CD4-positive, alpha-beta T cell treated with Interleukin-2 at 100 ng/mL for 4 hours (primary cell): ENCODE measurements around the gene KRT74.
"Not testable (repeated sequence)": the region's sequence is repeated elsewhere in the genome, so short reads cannot be mapped to it uniquely, and the experiment has no call there.

Experiments
- DNase-seq: peaks from one replicate; pipeline ENCODE4 v3.0.0-alpha.2; 2020; ENCODE audit warnings: low spot score

The KRT74 gene

DNA sequence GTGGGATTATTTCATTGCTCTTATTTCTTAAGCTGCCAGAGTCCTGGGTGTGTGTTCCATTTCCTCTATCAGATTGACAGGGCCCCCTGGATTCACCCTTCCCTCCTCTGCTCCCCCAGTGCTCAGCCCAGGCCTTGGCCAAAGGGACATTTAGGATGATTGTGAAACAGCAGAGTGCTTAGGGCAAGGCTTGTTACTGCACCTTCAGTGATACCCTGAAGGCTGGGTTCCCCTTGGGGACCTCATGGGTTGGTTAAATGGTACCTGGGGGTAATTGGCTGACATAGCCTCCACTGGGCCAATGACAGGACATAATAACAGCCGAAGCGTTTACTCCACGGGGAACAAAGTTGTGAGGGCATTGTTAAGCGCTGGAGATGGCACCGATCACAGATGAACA, 28.9 kb upstream of the KRT74 start:
- no peak for DNase-seq

DNA sequence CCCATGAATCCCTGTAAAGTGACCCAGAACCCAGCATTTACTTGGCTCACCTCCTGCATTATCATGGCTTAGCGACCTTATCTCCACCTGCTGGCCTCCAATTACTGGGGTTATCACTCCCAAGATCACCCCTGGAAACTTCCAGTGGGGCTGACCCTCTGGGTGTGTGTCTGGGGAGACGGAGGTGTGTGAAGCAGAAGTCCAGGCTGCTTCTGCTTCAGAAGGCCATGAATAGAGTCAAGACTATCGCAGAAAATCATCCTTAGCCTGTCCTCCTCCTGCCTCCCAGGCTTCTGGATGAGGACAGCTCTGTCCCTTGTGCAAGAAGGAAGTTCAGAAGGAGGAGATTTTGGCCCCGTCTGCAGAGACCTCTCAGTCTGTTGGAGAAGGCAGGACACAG, 28.0 kb upstream of the KRT74 start:
- no peak for DNase-seq

GRCh38 chr12:52600941-52601481, 27.4 kb upstream of the KRT74 start, which contains the start of gene KRT72:
KRT72 (minus strand) TSS chr12:52601463; CDS start chr12:52601452, 11 bp downstream.
- DNase-seq = no peak

- no peak for DNase-seq
Observed at GRCh38 chr12:52600475-52600874, 26.8 kb upstream of the KRT74 start.

- no peak for DNase-seq
Observed at GRCh38 chr12:52600071-52600470, 26.4 kb upstream of the KRT74 start.

DNA sequence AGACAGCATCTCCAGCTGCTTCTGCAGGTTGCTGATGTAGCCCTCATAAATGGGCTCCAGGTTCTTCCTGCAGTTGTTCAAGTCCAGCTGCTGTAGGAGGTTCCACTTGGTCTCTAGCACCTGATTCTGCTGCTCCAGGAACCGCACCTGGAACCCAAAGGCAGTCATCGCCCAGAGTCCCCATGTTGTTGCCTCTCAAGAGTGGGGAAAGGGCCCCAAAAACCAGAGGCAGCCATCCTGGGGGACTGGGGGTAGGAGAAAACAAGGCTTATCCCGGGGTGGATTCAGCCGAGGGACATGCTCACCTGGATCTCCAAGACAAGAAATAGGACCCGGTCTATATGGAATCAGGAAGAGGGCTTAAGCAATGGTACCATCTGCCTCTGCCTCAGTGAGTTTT, 25.3 kb upstream of the KRT74 start:
- no peak for DNase-seq

DNA sequence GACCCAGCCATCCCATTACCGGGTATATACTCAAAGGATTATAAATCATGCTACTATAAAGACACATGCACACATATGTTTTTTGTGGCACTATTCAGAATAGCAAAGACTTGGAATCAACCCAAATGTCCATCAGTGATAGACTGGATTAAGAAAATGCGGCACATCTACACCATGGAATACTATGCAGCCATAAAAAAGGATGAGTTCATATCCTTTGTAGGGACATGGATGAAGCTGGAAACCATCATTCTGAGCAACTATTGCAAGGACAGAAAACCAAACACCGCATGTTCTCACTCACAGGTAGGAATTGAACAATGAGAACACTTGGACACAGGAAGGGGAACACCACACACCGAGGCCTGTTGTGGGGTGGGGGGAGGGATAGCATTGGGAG, 20.6 kb upstream of the KRT74 start:
- DNase-seq = not testable (repeated sequence)

DNA sequence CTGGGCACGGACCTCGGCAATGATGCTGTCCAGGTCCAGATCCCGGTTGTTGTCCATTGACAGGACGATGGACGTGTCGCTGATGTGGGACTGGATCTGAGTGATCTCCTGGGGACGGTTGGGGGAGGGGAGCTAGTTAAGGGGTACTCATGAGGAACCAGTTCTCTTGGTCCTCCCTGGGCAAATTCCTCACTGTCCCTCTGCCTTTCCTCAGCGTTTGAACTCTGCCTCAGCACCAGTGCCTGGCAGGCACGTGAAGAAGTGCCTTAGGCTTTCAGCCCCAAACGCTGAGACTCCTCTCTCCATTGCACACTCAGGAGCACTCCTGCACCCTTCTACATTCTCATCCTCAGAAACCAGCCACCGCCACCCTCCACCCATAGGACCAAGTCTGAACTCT, 17.9 kb upstream of the KRT74 start:
- DNase-seq = no peak

- DNase-seq = no peak
Observed at GRCh38 chr12:52590021-52590420, 16.4 kb upstream of the KRT74 start.

- DNase-seq = no peak
Observed at GRCh38 chr12:52587563-52587962, 13.9 kb upstream of the KRT74 start.

- peak; percentile 13 for DNase-seq
Observed at GRCh38 chr12:52585946-52586345, 12.3 kb upstream of the KRT74 start.

DNA sequence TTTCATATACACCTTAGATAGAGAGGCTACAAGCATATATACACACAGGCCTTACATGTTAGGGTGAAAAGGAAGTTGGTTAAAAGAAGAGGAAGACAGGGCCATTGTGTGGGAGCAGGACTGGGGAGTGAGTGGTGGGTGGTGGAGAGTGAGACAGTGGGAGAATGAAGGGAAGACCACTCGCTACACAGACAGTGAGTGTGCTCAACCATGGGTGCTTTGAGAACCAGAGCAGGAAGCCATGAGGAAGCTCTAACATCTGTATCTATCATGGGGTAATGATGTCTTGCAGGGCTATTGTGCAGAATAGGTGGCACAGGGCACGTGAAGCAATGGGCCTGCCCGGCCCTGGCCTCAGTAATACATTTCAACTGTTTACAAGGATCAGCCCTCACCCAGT, 11.4 kb upstream of the KRT74 start:
- DNase-seq = no peak

GRCh38 chr12:52584156-52584682, 10.6 kb upstream of the KRT74 start:
- no peak for DNase-seq

DNA sequence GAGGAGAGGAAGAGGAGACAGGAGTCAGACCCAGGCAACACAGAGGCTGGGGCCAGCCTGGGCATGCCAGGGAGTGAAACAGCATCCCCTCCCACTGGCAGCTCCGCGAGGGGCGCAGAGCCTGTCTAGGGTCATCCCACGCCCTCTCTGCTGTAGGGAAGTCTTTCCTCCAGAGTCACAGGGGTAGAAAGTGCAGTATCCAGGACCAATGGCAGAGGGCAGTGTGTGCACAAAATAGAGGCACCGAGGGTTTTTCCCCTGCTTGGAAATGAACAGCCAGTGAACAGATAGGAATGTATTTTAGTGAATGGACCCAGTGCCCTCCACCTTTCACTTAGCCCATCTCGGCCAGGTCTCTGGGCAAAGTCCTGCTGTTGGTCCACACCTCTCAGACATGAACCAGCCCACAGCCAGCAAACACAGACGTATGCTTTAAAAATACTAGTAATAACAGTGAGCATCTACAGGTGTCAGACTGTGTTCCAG, 9.4 kb upstream of the KRT74 start:
- DNase-seq = peak; percentile 65

DNA sequence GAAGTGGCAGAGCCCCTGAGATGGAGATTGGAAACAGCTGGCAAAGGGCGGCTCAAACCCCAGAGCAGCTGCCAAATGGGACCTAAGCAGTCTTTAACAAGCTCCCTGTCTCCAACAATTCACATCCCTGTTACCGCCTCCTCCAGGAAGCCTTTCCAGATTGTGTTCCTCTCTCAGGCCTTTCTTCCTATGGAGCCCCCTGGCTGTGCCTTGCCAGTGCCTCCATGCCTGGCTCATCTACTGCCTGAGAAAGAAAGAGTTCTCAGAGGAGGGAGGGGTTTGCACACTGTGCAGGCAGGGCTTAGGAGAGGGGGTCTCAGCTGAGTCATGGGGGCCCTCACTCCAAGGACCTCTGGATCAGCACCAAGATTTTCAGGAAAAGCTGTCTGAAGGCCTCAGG, 8.8 kb upstream of the KRT74 start:
- no peak for DNase-seq

GRCh38 chr12:52581481-52581880, 7.8 kb upstream of the KRT74 start:
- DNase-seq = no peak

DNA sequence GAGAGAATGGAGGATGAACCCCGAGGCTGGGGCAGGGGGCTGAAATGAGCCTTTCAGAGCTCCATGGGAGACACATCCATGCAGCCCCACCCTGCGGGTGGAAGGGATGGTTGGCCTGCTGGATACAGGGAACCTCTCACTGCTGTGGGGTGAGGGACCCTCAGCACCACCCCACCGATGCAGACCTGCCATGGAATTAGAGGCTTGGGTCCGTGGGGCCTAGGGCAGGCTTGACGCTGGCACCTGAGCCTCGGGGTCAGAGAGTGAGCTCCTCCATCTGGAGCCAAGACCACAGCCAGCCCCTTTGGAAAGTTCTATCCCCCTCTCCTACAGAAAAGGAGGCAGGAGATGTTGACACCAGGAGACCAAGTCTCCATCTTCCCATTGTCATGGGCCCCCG, 7.4 kb upstream of the KRT74 start:
- DNase-seq = no peak

DNA sequence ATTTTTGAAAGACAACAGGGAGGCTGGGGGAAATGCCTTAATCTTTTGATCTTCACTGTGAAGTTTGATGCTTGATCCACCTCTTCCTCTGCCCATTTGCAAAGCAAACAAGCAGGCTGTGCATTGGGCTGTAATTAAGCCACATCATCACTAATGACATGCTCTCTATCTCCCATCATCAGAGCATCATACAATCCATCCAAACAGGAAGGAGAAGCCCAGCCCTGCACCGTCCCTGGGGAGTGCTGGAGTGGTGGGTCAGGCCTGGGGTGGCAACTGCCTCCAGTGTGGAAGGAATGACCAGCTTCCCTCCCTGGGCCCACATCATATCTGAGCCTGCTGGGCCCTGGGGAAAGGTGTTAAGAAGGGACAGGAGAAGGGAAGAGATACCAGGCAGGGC, 6.9 kb upstream of the KRT74 start:
- no peak for DNase-seq

GRCh38 chr12:52579468-52580465, 6.1 kb upstream of the KRT74 start:
- DNase-seq = no peak

DNA sequence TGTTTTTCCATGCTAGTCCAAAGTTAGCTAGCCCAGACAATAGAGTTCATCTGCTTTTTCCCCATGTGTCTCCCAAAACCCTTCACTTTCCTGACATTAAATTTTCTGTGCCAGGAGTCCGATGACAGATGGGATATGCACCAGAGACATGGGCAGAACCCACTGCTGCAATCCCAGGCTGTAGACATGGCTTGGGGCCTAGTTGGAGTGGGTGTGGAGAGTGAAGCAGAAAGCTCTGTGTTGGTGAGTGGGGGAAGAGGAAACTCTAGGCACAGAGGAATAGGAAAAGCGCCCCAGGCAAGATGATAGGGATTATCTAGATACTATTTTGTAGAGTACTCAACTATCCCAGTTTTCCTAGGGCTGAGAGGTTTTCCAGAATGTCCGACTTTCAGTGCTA, 4.8 kb upstream of the KRT74 start:
- DNase-seq = no peak

GRCh38 chr12:52577316-52577715, 3.7 kb upstream of the KRT74 start:
- no peak for DNase-seq

DNA sequence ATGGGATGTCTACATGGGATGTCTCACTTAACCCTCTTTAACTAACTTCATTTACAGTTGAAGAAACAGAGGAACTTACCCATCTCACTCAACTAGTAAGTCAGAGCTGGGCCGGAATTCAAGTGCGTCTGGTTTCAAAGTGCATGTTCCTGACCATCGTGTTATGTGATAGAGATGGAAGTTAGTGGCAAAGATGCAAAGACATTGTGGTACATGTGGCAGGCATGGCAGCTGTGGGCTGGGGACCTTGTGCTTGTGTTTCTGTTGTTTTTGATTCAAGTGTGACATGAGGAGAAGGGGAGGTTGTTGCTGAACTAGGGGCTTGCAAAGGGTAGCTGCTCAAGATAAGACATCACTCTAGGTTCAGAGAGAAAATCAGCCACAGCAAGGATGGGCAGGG, 2.3 kb upstream of the KRT74 start:
- DNase-seq = no peak

DNA sequence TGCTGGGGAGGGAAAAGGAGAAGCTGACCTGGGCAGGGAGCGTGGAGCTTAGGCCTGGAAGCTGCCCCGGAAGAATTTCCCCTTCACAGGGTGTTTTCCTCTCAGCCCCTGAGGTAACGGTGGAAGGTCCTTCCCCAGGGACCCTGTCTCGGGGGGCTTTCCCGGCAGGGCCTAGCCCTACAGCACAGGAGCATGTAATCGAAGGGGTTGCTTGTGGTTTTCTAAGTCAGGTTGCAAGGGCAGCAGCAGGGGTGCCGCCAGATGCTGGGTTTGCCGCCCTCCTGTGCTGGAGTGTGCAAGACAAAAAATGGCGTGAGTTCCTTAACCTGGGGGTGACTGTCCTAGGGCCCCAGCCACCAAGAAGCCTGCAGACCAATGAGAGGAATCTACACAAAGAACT, 1.6 kb upstream of the KRT74 start:
- no peak for DNase-seq
